ENCODE data around the gene MON1A.
"Not testable (repeated sequence)": the region's sequence is repeated elsewhere in the genome, so short reads cannot be mapped to it uniquely, and the experiment has no call there.

MON1A gene

GRCh38 chr3:49925485-49925884 is 4.1 kb downstream of the MON1A start:
- no peak overlapping the region for H3K4me3 ChIP-seq (ENCODE audit: low read depth in 1 of 5, low read length in 5 of 5)
- peaks cover 3 to 32% (median 26%) of the 10 kb centered on the region in 5 donors for H3K4me1 ChIP-seq (ENCODE audit: control insufficient read depth in 5 of 5, insufficient read depth in 5 of 5, low read length in 5 of 5)
- no peak overlapping the region for H3K27ac ChIP-seq (ENCODE audit: low read depth, low read length)
- no peaks in the 10 kb centered on the region for H3K36me3 ChIP-seq (ENCODE audit: control insufficient read depth in 5 of 5, insufficient read depth in 5 of 5, low read length in 5 of 5)
- H3K9me3 ChIP-seq (ENCODE audit: control insufficient read depth in 5 of 5, low read length in 5 of 5) = no peaks in the 10 kb centered on the region
- H3K9ac ChIP-seq (ENCODE audit: low read length in 5 of 5) = no peak overlapping the region
- no peaks in the 10 kb centered on the region for H3K27me3 ChIP-seq (ENCODE audit: control insufficient read depth in 5 of 5, insufficient read depth in 4 of 5, low read length in 5 of 5)

GRCh38 chr3:49924683-49925082 is 4.9 kb downstream of the MON1A start:
- Histone ChIP-seq H3K9me3 (ENCODE audit: control insufficient read depth in 5 of 5, low read length in 5 of 5) (no peaks in the 10 kb centered on the region), H3K27ac (ENCODE audit: low read depth, low read length) (no peak overlapping the region), H3K4me3 (ENCODE audit: low read depth in 1 of 5, low read length in 5 of 5) (no peak overlapping the region), H3K27me3 (ENCODE audit: control insufficient read depth in 5 of 5, insufficient read depth in 4 of 5, low read length in 5 of 5) (no peaks in the 10 kb centered on the region), H3K36me3 (ENCODE audit: control insufficient read depth in 5 of 5, insufficient read depth in 5 of 5, low read length in 5 of 5) (peaks cover 0 to 3% (median 0%) of the 10 kb centered on the region in 5 donors), H3K4me1 (ENCODE audit: control insufficient read depth in 5 of 5, insufficient read depth in 5 of 5, low read length in 5 of 5) (peaks cover 1 to 24% (median 19%) of the 10 kb centered on the region in 5 donors), H3K9ac (ENCODE audit: low read length in 5 of 5) (no peak overlapping the region)

GRCh38 chr3:49917806-49918590 is 11.6 kb downstream of the MON1A start:
- H3K27ac ChIP-seq (ENCODE audit: low read depth, low read length); H3K4me3 ChIP-seq (ENCODE audit: low read depth in 1 of 5, low read length in 5 of 5); H3K9ac ChIP-seq (ENCODE audit: low read length in 5 of 5); H3K4me1 ChIP-seq (ENCODE audit: control insufficient read depth in 5 of 5, insufficient read depth in 5 of 5, low read length in 5 of 5); H3K36me3 ChIP-seq (ENCODE audit: control insufficient read depth in 5 of 5, insufficient read depth in 5 of 5, low read length in 5 of 5); H3K27me3 ChIP-seq (ENCODE audit: control insufficient read depth in 5 of 5, insufficient read depth in 4 of 5, low read length in 5 of 5); H3K9me3 ChIP-seq (ENCODE audit: control insufficient read depth in 5 of 5, low read length in 5 of 5): not testable (repeated sequence)

- Histone ChIP-seq H3K27ac (ENCODE audit: low read depth, low read length) (no peak overlapping the region), H3K27me3 (ENCODE audit: control insufficient read depth in 5 of 5, insufficient read depth in 4 of 5, low read length in 5 of 5) (no peaks in the 10 kb centered on the region), H3K36me3 (ENCODE audit: control insufficient read depth in 5 of 5, insufficient read depth in 5 of 5, low read length in 5 of 5) (peaks cover 0 to 15% (median 12%) of the 10 kb centered on the region in 5 donors), H3K9ac (ENCODE audit: low read length in 5 of 5) (no peak overlapping the region), H3K4me3 (ENCODE audit: low read depth in 1 of 5, low read length in 5 of 5) (no peak overlapping the region), H3K9me3 (ENCODE audit: control insufficient read depth in 5 of 5, low read length in 5 of 5) (no peaks in the 10 kb centered on the region), H3K4me1 (ENCODE audit: control insufficient read depth in 5 of 5, insufficient read depth in 5 of 5, low read length in 5 of 5) (peaks cover 0 to 12% (median 8%) of the 10 kb centered on the region in 5 donors)
Measured at GRCh38 chr3:49916686-49917085, 12.9 kb downstream of the MON1A start.

GRCh38 chr3:49914906-49915305 is 14.7 kb downstream of the MON1A start:
- no peak overlapping the region for H3K27ac ChIP-seq (ENCODE audit: low read depth, low read length)
- peaks cover 0 to 33% (median 29%) of the 10 kb centered on the region in 5 donors for H3K36me3 ChIP-seq (ENCODE audit: control insufficient read depth in 5 of 5, insufficient read depth in 5 of 5, low read length in 5 of 5)
- no peak overlapping the region for H3K4me3 ChIP-seq (ENCODE audit: low read depth in 1 of 5, low read length in 5 of 5)
- H3K4me1 ChIP-seq (ENCODE audit: control insufficient read depth in 5 of 5, insufficient read depth in 5 of 5, low read length in 5 of 5) = peaks cover 0 to 12% (median 8%) of the 10 kb centered on the region in 5 donors
- no peaks in the 10 kb centered on the region for H3K9me3 ChIP-seq (ENCODE audit: control insufficient read depth in 5 of 5, low read length in 5 of 5)
- H3K9ac ChIP-seq (ENCODE audit: low read length in 5 of 5) = no peak overlapping the region
- H3K27me3 ChIP-seq (ENCODE audit: control insufficient read depth in 5 of 5, insufficient read depth in 4 of 5, low read length in 5 of 5) = no peaks in the 10 kb centered on the region

- peaks cover 0 to 12% (median 8%) of the 10 kb centered on the region in 5 donors for H3K4me1 ChIP-seq (ENCODE audit: control insufficient read depth in 5 of 5, insufficient read depth in 5 of 5, low read length in 5 of 5)
- no peak overlapping the region for H3K9ac ChIP-seq (ENCODE audit: low read length in 5 of 5)
- H3K36me3 ChIP-seq (ENCODE audit: control insufficient read depth in 5 of 5, insufficient read depth in 5 of 5, low read length in 5 of 5) = peaks cover 0 to 49% (median 41%) of the 10 kb centered on the region in 5 donors
- no peaks in the 10 kb centered on the region for H3K9me3 ChIP-seq (ENCODE audit: control insufficient read depth in 5 of 5, low read length in 5 of 5)
- H3K27ac ChIP-seq (ENCODE audit: low read depth, low read length) = no peak overlapping the region
- H3K4me3 ChIP-seq (ENCODE audit: low read depth in 1 of 5, low read length in 5 of 5) = no peak overlapping the region
- H3K27me3 ChIP-seq (ENCODE audit: control insufficient read depth in 5 of 5, insufficient read depth in 4 of 5, low read length in 5 of 5) = no peaks in the 10 kb centered on the region
Measured at GRCh38 chr3:49912881-49913281, 16.7 kb downstream of the MON1A start.

- Histone ChIP-seq H3K4me1 (ENCODE audit: control insufficient read depth in 5 of 5, insufficient read depth in 5 of 5, low read length in 5 of 5) (peaks cover under 1 to 12% (median 9%) of the 10 kb centered on the region in 5 donors), H3K9me3 (ENCODE audit: control insufficient read depth in 5 of 5, low read length in 5 of 5) (no peaks in the 10 kb centered on the region), H3K27me3 (ENCODE audit: control insufficient read depth in 5 of 5, insufficient read depth in 4 of 5, low read length in 5 of 5) (no peaks in the 10 kb centered on the region), H3K4me3 (ENCODE audit: low read depth in 1 of 5, low read length in 5 of 5) (no peak overlapping the region), H3K9ac (ENCODE audit: low read length in 5 of 5) (no peak overlapping the region), H3K36me3 (ENCODE audit: control insufficient read depth in 5 of 5, insufficient read depth in 5 of 5, low read length in 5 of 5) (peaks cover 0 to 49% (median 41%) of the 10 kb centered on the region in 5 donors), H3K27ac (ENCODE audit: low read depth, low read length) (no peak overlapping the region)
Measured at GRCh38 chr3:49911611-49912010, 18.0 kb downstream of the MON1A start.

- no peak overlapping the region for H3K27ac ChIP-seq (ENCODE audit: low read depth, low read length)
- H3K9me3 ChIP-seq (ENCODE audit: control insufficient read depth in 5 of 5, low read length in 5 of 5) = no peaks in the 10 kb centered on the region
- H3K36me3 ChIP-seq (ENCODE audit: control insufficient read depth in 5 of 5, insufficient read depth in 5 of 5, low read length in 5 of 5) = peaks cover 0 to 49% (median 41%) of the 10 kb centered on the region in 5 donors
- H3K4me1 ChIP-seq (ENCODE audit: control insufficient read depth in 5 of 5, insufficient read depth in 5 of 5, low read length in 5 of 5) = peaks cover 2 to 17% (median 14%) of the 10 kb centered on the region in 5 donors
- H3K9ac ChIP-seq (ENCODE audit: low read length in 5 of 5) = no peak overlapping the region
- H3K27me3 ChIP-seq (ENCODE audit: control insufficient read depth in 5 of 5, insufficient read depth in 4 of 5, low read length in 5 of 5) = no peaks in the 10 kb centered on the region
- H3K4me3 ChIP-seq (ENCODE audit: low read depth in 1 of 5, low read length in 5 of 5) = no peak overlapping the region
Measured at GRCh38 chr3:49911124-49911420, 18.5 kb downstream of the MON1A start.

GRCh38 chr3:49910409-49911123 is 19.0 kb downstream of the MON1A start:
- Histone ChIP-seq H3K4me1 (ENCODE audit: control insufficient read depth in 5 of 5, insufficient read depth in 5 of 5, low read length in 5 of 5) (peaks cover 2 to 22% (median 18%) of the 10 kb centered on the region in 5 donors), H3K9ac (ENCODE audit: low read length in 5 of 5) (no peak overlapping the region), H3K9me3 (ENCODE audit: control insufficient read depth in 5 of 5, low read length in 5 of 5) (no peaks in the 10 kb centered on the region), H3K36me3 (ENCODE audit: control insufficient read depth in 5 of 5, insufficient read depth in 5 of 5, low read length in 5 of 5) (peaks cover 0 to 49% (median 41%) of the 10 kb centered on the region in 5 donors), H3K27me3 (ENCODE audit: control insufficient read depth in 5 of 5, insufficient read depth in 4 of 5, low read length in 5 of 5) (no peaks in the 10 kb centered on the region), H3K4me3 (ENCODE audit: low read depth in 1 of 5, low read length in 5 of 5) (no peak overlapping the region), H3K27ac (ENCODE audit: low read depth, low read length) (no peak overlapping the region)

Data from subcutaneous abdominal adipose tissue (tissue), 5 donors.